AG09309 (cell line): ENCODE results near the gene TCEA3.

Experiments used
- DNase-seq: peaks from one replicate; pipeline ENCODE4 v3.0.0-alpha.2; 2010; ENCODE audit warnings: low read depth
- H3K4me3 ChIP-seq: 2 replicates; pipeline ENCODE4 v1.5.1; 2011; ENCODE audit warnings: mild to moderate bottlenecking, low read depth, low read length, moderate library complexity; ENCODE audit not compliant: control insufficient read depth
- CTCF ChIP-seq: IDR thresholded peaks from 2 replicates; pipeline ENCODE4 v1.5.1; 2011; ENCODE audit warnings: mild to moderate bottlenecking, low read depth, low read length, inconsistent platforms; ENCODE audit not compliant: insufficient read depth, control insufficient read depth; ENCODE audit errors: missing control alignments

Gene TCEA3

GRCh38 chr1:23403735-23404486 is 20.6 kb downstream of the TCEA3 start:
- DNase-seq: peak; percentile 83
- H3K4me3 ChIP-seq: no peak overlapping the region
- TF ChIP-seq CTCF: peak; percentile 90

DNA sequence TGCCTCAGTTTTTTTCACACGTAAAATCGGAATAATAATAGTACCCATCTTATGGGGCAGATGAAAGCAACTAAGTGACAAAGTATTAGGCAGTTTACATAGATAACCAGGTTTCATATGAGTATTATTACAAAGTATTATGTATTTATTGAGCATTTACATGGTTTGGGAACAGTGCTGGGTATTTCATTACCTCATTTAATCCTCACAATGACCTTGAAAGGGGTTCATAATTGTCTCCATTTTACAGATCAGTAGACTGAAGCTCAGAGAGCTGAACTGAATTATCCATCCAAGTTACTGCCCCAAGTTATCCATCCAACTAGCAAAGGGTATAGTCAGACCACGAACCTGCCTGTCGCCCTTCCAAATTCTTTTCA is 21.2 kb downstream of the TCEA3 start:
- DNase-seq: no peak
- TF ChIP-seq CTCF: no peak
- no peak overlapping the region for H3K4me3 ChIP-seq

DNA sequence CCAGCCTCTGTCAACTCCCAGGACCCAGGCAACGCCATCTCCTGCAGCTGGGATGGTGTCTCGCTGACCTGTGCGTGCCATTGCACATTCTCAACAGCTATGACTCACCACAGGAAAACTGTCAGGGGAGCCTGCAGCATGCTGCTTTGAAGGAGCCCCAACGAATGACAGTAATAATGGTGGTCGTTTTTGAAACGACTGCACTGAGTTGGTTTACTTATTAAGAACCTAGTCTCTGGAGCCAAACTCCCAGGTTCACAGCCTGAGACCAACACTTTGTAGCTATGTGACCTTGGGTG is 21.6 kb downstream of the TCEA3 start:
- no peak overlapping the region for H3K4me3 ChIP-seq
- TF ChIP-seq CTCF: no peak
- DNase-seq: no peak

GRCh38 chr1:23402286-23403037 is 22.1 kb downstream of the TCEA3 start:
- no peak for TF ChIP-seq CTCF
- no peak for DNase-seq
- H3K4me3 ChIP-seq: no peak overlapping the region

- H3K4me3 ChIP-seq: no peak overlapping the region
- no peak for DNase-seq
- TF ChIP-seq CTCF: no peak
Measured at GRCh38 chr1:23401313-23401712, 23.2 kb downstream of the TCEA3 start.

- no peak overlapping the region for H3K4me3 ChIP-seq
- DNase-seq: no peak
- no peak for TF ChIP-seq CTCF
Measured at GRCh38 chr1:23400324-23401114, 24.0 kb downstream of the TCEA3 start.
